ENCODE measurements around the gene FBRSL1.
A peak's percentile ranks its signal among the peaks of the same experiment; 100 is the strongest.
"Not testable (repeated sequence)": the region's sequence is repeated elsewhere in the genome, so short reads cannot be mapped to it uniquely, and the experiment has no call there.

Gene FBRSL1

GRCh38 chr12:132489602-132490266 lies at the start of gene FBRSL1:
Gene FBRSL1, plus strand, starts transcription at chr12:132490151.
- DNase-seq (ENCODE audit: low read depth), result peak; percentile 80

GRCh38 chr12:132440420-132440819 lies 49.5 kb upstream of the FBRSL1 start:
- DNase-seq (ENCODE audit: low read depth), result not testable (repeated sequence)

GRCh38 chr12:132441871-132442863 lies 47.8 kb upstream of the FBRSL1 start:
- DNase-seq (ENCODE audit: low read depth), result no peak

- no peak for DNase-seq (ENCODE audit: low read depth)
Measured at GRCh38 chr12:132443091-132443490, 46.9 kb upstream of the FBRSL1 start.

- no peak for DNase-seq (ENCODE audit: low read depth)
Measured at GRCh38 chr12:132444283-132444682, 45.7 kb upstream of the FBRSL1 start.

GRCh38 chr12:132444957-132445883 lies 44.7 kb upstream of the FBRSL1 start:
- DNase-seq (ENCODE audit: low read depth), result no peak

GRCh38 chr12:132445884-132446632 lies 43.9 kb upstream of the FBRSL1 start:
- DNase-seq (ENCODE audit: low read depth), result peak; percentile 77

GRCh38 chr12:132446633-132447326 lies 43.2 kb upstream of the FBRSL1 start:
- DNase-seq (ENCODE audit: low read depth), result no peak

GRCh38 chr12:132447327-132447720 lies 42.6 kb upstream of the FBRSL1 start:
- no peak for DNase-seq (ENCODE audit: low read depth)

- no peak for DNase-seq (ENCODE audit: low read depth)
Measured at GRCh38 chr12:132447731-132448462, 42.1 kb upstream of the FBRSL1 start.

GRCh38 chr12:132448463-132448820 lies 41.5 kb upstream of the FBRSL1 start:
- no peak for DNase-seq (ENCODE audit: low read depth)

- DNase-seq (ENCODE audit: low read depth), result no peak
Measured at GRCh38 chr12:132449565-132450417, 40.2 kb upstream of the FBRSL1 start.

- no peak for DNase-seq (ENCODE audit: low read depth)
Measured at GRCh38 chr12:132450418-132451171, 39.4 kb upstream of the FBRSL1 start.

- no peak for DNase-seq (ENCODE audit: low read depth)
Measured at GRCh38 chr12:132451172-132451835, 38.6 kb upstream of the FBRSL1 start.

- no peak for DNase-seq (ENCODE audit: low read depth)
Measured at GRCh38 chr12:132451836-132452195, 38.1 kb upstream of the FBRSL1 start.

GRCh38 chr12:132452596-132453350 lies 37.2 kb upstream of the FBRSL1 start:
- DNase-seq (ENCODE audit: low read depth), result no peak
